Neural cell (in vitro differentiated cells): Measurements from ENCODE around the gene COL21A1.

ENCODE experiments used
- CTCF ChIP-seq: fragments of 450-650 bp; IDR thresholded peaks from 2 replicates; pipeline ENCODE4 v1.5.1; 2014; ENCODE audit warnings: antibody characterized with exemption, mild to moderate bottlenecking, moderate library complexity; ENCODE audit not compliant: poor library complexity, severe bottlenecking
- EP300 ChIP-seq: fragments of 450-650 bp; conservative IDR thresholded peaks from 2 replicates; pipeline ENCODE4 v1.6.1; 2014; ENCODE audit warnings: antibody characterized with exemption, mild to moderate bottlenecking, moderate library complexity; ENCODE audit not compliant: poor library complexity, severe bottlenecking
- EZH2 ChIP-seq: fragments of 200-600, 300-800 bp; shearing (Covaris generic), sonication (generic); IDR thresholded peaks from 2 replicates; pipeline ENCODE4 v1.6.1; 2014; ENCODE audit warnings: antibody characterized with exemption, low read length, borderline replicate concordance, mild to moderate bottlenecking; ENCODE audit not compliant: insufficient read depth, poor library complexity, severe bottlenecking
- RAD21 ChIP-seq: fragments of 450-650 bp; conservative IDR thresholded peaks from 2 replicates; pipeline ENCODE4 v1.6.1; 2014; ENCODE audit warnings: antibody characterized with exemption, mild to moderate bottlenecking, moderate library complexity
- REST ChIP-seq: IDR thresholded peaks from 2 replicates; pipeline ENCODE4 v1.6.1; 2012; ENCODE audit warnings: borderline replicate concordance
- SMC3 ChIP-seq: fragments of 450-650 bp; conservative IDR thresholded peaks from 2 replicates; pipeline ENCODE4 v1.6.1; 2014; ENCODE audit warnings: antibody characterized with exemption, mild to moderate bottlenecking, moderate library complexity; ENCODE audit not compliant: poor library complexity

GRCh38 chr6:56244528-56245253, 2.7 kb downstream of the COL21A1 start:
- TF ChIP-seq CTCF (no peak), REST (no peak), EP300 (no peak), RAD21 (no peak), SMC3 (no peak), EZH2 (no peak)
